HEK293 (cell line): ENCODE results near the gene SEMA3G.

ENCODE experiments used
- KLF9 ChIP-seq: fragments of 450-650 bp; formaldehyde crosslinking; IDR thresholded peaks from 2 replicates; pipeline ENCODE4 v1.5.1; 2016; ENCODE audit warnings: missing biosample characterization, missing genetic modification characterization, low read depth
- YY1 ChIP-seq: fragments of 450-650 bp; formaldehyde crosslinking; IDR thresholded peaks from 2 replicates; pipeline ENCODE4 v1.5.1; 2018; ENCODE audit warnings: missing biosample characterization, missing genetic modification characterization
- ZNF121 ChIP-seq: fragments of 450-650 bp; formaldehyde crosslinking; IDR thresholded peaks from 2 replicates; pipeline ENCODE4 v1.5.1; 2016; ENCODE audit warnings: missing biosample characterization, missing genetic modification characterization
- ZNF138 ChIP-seq: fragments of 450-650 bp; formaldehyde crosslinking; IDR thresholded peaks from 2 replicates; pipeline ENCODE4 v1.5.1; 2016; ENCODE audit warnings: missing biosample characterization, missing genetic modification characterization, borderline replicate concordance
- ZNF174 ChIP-seq: fragments of 450-650 bp; formaldehyde crosslinking; IDR thresholded peaks from 2 replicates; pipeline ENCODE4 v1.5.0; 2017; ENCODE audit warnings: missing biosample characterization, mild to moderate bottlenecking, missing genetic modification characterization
- ZNF521 ChIP-seq: fragments of 450-650 bp; formaldehyde crosslinking; IDR thresholded peaks from 2 replicates; pipeline ENCODE4 v1.5.1; 2017; ENCODE audit warnings: missing biosample characterization, mild to moderate bottlenecking, missing genetic modification characterization
- ZSCAN23 ChIP-seq: fragments of 450-650 bp; formaldehyde crosslinking; IDR thresholded peaks from 2 replicates; pipeline ENCODE4 v1.5.1; 2016; ENCODE audit warnings: missing biosample characterization, missing genetic modification characterization
- TF ChIP-seq, protein P1 (sequence below): fragments of 450-650 bp; formaldehyde crosslinking; IDR thresholded peaks from 2 replicates; pipeline ENCODE4 v1.5.1; 2016; ENCODE audit warnings: missing biosample characterization, missing genetic modification characterization
- TF ChIP-seq, protein P2 (sequence below): fragments of 450-650 bp; formaldehyde crosslinking; IDR thresholded peaks from 2 replicates; pipeline ENCODE4 v1.5.1; 2016; ENCODE audit warnings: missing biosample characterization, missing genetic modification characterization
- TF ChIP-seq, protein P3 (sequence below): fragments of 450-650 bp; formaldehyde crosslinking; IDR thresholded peaks from 2 replicates; pipeline ENCODE4 v1.5.1; 2016; ENCODE audit warnings: missing biosample characterization, missing genetic modification characterization, borderline replicate concordance
- TF ChIP-seq, protein P4 (sequence below): fragments of 450-650 bp; formaldehyde crosslinking; IDR thresholded peaks from 2 replicates; pipeline ENCODE4 v1.5.1; 2016; ENCODE audit warnings: missing biosample characterization, missing genetic modification characterization

DNA sequence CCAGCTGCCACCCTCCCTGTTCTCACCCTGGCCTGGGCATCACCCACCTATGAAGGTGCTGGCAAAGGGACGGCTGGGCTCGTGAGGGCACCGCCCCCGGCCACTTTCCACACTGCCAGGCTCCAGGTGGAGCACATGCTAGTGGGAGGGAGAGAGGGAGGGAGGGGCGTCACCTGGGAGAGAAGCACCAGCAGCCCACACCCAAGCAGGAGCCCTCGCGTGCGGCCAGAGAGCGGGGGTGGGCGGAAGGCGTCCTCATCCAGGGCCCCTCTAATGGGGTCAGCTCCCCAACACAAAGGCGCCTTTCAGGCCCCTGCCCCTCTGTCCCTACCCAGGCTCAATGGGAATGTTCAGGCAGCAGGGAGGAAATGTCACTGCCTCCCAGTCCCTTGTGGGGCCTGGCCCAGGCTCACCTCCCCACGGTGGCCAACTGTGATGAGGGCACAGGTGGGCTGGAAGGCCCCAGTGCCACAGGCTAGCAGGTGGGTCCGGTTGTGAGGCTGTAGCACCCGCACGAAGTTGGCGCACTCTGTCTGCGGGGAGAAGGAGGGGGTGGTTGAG, 3.1 kb downstream of the SEMA3G start:
- TF ChIP-seq ZNF121 (tag by site-specific recombination) (no peak), ZNF174 (tag by site-specific recombination) (no peak), KLF9 (no peak), ZNF138 (tag by site-specific recombination) (no peak), ZSCAN23 (tag by site-specific recombination) (no peak), YY1 (tag by site-specific recombination) (no peak), ZNF521 (no peak)
- TF ChIP-seq, protein P1, sequence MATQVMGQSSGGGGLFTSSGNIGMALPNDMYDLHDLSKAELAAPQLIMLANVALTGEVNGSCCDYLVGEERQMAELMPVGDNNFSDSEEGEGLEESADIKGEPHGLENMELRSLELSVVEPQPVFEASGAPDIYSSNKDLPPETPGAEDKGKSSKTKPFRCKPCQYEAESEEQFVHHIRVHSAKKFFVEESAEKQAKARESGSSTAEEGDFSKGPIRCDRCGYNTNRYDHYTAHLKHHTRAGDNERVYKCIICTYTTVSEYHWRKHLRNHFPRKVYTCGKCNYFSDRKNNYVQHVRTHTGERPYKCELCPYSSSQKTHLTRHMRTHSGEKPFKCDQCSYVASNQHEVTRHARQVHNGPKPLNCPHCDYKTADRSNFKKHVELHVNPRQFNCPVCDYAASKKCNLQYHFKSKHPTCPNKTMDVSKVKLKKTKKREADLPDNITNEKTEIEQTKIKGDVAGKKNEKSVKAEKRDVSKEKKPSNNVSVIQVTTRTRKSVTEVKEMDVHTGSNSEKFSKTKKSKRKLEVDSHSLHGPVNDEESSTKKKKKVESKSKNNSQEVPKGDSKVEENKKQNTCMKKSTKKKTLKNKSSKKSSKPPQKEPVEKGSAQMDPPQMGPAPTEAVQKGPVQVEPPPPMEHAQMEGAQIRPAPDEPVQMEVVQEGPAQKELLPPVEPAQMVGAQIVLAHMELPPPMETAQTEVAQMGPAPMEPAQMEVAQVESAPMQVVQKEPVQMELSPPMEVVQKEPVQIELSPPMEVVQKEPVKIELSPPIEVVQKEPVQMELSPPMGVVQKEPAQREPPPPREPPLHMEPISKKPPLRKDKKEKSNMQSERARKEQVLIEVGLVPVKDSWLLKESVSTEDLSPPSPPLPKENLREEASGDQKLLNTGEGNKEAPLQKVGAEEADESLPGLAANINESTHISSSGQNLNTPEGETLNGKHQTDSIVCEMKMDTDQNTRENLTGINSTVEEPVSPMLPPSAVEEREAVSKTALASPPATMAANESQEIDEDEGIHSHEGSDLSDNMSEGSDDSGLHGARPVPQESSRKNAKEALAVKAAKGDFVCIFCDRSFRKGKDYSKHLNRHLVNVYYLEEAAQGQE (tag by site-specific recombination), result no peak
- TF ChIP-seq, protein P2, sequence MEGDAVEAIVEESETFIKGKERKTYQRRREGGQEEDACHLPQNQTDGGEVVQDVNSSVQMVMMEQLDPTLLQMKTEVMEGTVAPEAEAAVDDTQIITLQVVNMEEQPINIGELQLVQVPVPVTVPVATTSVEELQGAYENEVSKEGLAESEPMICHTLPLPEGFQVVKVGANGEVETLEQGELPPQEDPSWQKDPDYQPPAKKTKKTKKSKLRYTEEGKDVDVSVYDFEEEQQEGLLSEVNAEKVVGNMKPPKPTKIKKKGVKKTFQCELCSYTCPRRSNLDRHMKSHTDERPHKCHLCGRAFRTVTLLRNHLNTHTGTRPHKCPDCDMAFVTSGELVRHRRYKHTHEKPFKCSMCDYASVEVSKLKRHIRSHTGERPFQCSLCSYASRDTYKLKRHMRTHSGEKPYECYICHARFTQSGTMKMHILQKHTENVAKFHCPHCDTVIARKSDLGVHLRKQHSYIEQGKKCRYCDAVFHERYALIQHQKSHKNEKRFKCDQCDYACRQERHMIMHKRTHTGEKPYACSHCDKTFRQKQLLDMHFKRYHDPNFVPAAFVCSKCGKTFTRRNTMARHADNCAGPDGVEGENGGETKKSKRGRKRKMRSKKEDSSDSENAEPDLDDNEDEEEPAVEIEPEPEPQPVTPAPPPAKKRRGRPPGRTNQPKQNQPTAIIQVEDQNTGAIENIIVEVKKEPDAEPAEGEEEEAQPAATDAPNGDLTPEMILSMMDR (tag by site-specific recombination), result no peak
- TF ChIP-seq, protein P3, sequence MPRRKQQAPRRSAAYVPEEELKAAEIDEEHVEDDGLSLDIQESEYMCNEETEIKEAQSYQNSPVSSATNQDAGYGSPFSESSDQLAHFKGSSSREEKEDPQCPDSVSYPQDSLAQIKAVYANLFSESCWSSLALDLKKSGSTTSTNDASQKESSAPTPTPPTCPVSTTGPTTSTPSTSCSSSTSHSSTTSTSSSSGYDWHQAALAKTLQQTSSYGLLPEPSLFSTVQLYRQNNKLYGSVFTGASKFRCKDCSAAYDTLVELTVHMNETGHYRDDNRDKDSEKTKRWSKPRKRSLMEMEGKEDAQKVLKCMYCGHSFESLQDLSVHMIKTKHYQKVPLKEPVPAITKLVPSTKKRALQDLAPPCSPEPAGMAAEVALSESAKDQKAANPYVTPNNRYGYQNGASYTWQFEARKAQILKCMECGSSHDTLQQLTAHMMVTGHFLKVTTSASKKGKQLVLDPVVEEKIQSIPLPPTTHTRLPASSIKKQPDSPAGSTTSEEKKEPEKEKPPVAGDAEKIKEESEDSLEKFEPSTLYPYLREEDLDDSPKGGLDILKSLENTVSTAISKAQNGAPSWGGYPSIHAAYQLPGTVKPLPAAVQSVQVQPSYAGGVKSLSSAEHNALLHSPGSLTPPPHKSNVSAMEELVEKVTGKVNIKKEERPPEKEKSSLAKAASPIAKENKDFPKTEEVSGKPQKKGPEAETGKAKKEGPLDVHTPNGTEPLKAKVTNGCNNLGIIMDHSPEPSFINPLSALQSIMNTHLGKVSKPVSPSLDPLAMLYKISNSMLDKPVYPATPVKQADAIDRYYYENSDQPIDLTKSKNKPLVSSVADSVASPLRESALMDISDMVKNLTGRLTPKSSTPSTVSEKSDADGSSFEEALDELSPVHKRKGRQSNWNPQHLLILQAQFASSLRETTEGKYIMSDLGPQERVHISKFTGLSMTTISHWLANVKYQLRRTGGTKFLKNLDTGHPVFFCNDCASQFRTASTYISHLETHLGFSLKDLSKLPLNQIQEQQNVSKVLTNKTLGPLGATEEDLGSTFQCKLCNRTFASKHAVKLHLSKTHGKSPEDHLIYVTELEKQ, result no peak
- TF ChIP-seq, protein P4, sequence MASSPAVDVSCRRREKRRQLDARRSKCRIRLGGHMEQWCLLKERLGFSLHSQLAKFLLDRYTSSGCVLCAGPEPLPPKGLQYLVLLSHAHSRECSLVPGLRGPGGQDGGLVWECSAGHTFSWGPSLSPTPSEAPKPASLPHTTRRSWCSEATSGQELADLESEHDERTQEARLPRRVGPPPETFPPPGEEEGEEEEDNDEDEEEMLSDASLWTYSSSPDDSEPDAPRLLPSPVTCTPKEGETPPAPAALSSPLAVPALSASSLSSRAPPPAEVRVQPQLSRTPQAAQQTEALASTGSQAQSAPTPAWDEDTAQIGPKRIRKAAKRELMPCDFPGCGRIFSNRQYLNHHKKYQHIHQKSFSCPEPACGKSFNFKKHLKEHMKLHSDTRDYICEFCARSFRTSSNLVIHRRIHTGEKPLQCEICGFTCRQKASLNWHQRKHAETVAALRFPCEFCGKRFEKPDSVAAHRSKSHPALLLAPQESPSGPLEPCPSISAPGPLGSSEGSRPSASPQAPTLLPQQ (tag by site-specific recombination), result no peak
